Measurements from ENCODE around the gene ZNF644.

- TF ChIP-seq CTCF (IDR thresholded peaks at IDR 0.05; ENCODE audit: low read length), result no peak
- TF ChIP-seq EZH2 (optimal IDR thresholded peaks at IDR 0.05; ENCODE audit: low read depth, low read length), result no peak
- TF ChIP-seq EZH2phosphoT487 (IDR thresholded peaks at IDR 0.05; ENCODE audit: low read length), result no peak
Observed at GRCh38 chr1:91024481-91025119, 2.8 kb upstream of the ZNF644 start.
